Lung (tissue), 12 donors: Measurements from ENCODE around the gene ASB15. TPM values are rescaled to one million over a fixed set of nuclear protein-coding genes. Genes with fewer than 3 reads are reported as not detected.
A peak's percentile ranks its signal among the peaks of the same experiment; 100 is the strongest.

Experiments
- ATAC-seq: fragments of 200-7000 bp; cut with Tn5 transposase; one replicate; pipeline ENCODE4 v1.9.1; 2020; ENCODE audit warnings: moderate number of reproducible peaks; ENCODE audit not compliant: insufficient read depth, low FRiP score
- DNase-seq, 3 donors: peaks; one replicate each; pipeline ENCODE4 v3.0.0-alpha.2; 2013 to 2017
- H3K27ac ChIP-seq, 2 donors: one replicate each; pipeline ENCODE4 v1.5.1; 2013; ENCODE audit warnings: mild to moderate bottlenecking in 2 of 2, moderate library complexity in 2 of 2, control low read depth in 1 of 2, inconsistent platforms in 1 of 2, low read depth in 1 of 2, low read length in 1 of 2
- H3K27me3 ChIP-seq, 3 donors: one replicate each; pipeline ENCODE4 v1.5.1; 2013; ENCODE audit warnings: low read length in 2 of 3; ENCODE audit not compliant: control insufficient read depth in 3 of 3, insufficient read depth in 3 of 3
- H3K36me3 ChIP-seq, 4 donors: one replicate each; pipeline ENCODE4 v1.5.1; 2013; ENCODE audit warnings: low read length in 4 of 4, mild to moderate bottlenecking in 1 of 4, moderate library complexity in 1 of 4; ENCODE audit not compliant: control insufficient read depth in 4 of 4, insufficient read depth in 4 of 4
- H3K4me1 ChIP-seq, 5 donors: one replicate each; pipeline ENCODE4 v1.5.1; 2013; ENCODE audit warnings: low read length in 5 of 5, mild to moderate bottlenecking in 2 of 5, moderate library complexity in 1 of 5; ENCODE audit not compliant: control insufficient read depth in 5 of 5, insufficient read depth in 5 of 5
- H3K4me3 ChIP-seq: one replicate; pipeline ENCODE4 v1.5.1; 2013; ENCODE audit warnings: mild to moderate bottlenecking, control low read depth, moderate library complexity
- H3K9ac ChIP-seq, 2 donors: one replicate each; pipeline ENCODE4 v1.5.1; 2013; ENCODE audit warnings: low read length in 2 of 2, control low read depth in 1 of 2; ENCODE audit not compliant: insufficient read depth in 1 of 2
- H3K9me3 ChIP-seq, 4 donors: one replicate each; pipeline ENCODE4 v1.5.1; 2013; ENCODE audit warnings: low read length in 3 of 4, mild to moderate bottlenecking in 1 of 4, moderate library complexity in 1 of 4; ENCODE audit not compliant: control insufficient read depth in 4 of 4, insufficient read depth in 3 of 4
- WGBS, 2 donors: extraction: QIAGEN DNeasy Blood & Tissue Kit; methylation state at CpG; one replicate each; pipeline ENCODE4 v1.1.7; 2013; 5-methylcytosine and 5-hydroxymethylcytosine counted together
- polyA plus RNA-seq, 2 donors: library from polyadenylated mRNA; stranded (reverse); fragments of 200-250 nt; gene quantifications; one replicate each; pipeline ENCODE4 v1.2.1, GENCODE V29; 2013
- total RNA-seq, 2 donors: library from RNA; depleted of rRNA in 1 of 2; stranded (reverse); fragments of >200 nt in 1 of 2; gene quantifications; one replicate each; pipeline ENCODE4 v1.2.1, GENCODE V29; 2014 to 2021
- TF ChIP-seq, protein P1 (sequence below): IDR thresholded peaks from 2 replicates; pipeline ENCODE4 v1.5.1; 2012; ENCODE audit warnings: mild to moderate bottlenecking; ENCODE audit errors: control extremely low read depth, extremely low read depth
- donor health status: control.
- donor health status: control.
- donor health status: Bipolar disorder and iron deficiency.
- donor health status: healthy.
- donor health status: DM: yes; HTN: yes; CAD: no.

The ASB15 gene
- total and polyA plus RNA-seq, 4 donors: not detected

DNA sequence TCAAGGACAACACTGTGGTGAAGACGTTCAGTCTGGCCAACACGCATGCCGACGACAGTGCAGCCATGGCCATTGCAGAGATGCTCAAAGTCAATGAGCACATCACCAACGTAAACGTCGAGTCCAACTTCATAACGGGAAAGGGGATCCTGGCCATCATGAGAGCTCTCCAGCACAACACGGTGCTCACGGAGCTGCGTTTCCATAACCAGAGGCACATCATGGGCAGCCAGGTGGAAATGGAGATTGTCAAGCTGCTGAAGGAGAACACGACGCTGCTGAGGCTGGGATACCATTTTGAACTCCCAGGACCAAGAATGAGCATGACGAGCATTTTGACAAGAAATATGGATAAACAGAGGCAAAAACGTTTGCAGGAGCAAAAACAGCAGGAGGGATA lies 60.7 kb downstream of the ASB15 start:
- Histone ChIP-seq H3K4me1 (peaks cover 0 to 18% (median 0%) of the 10 kb centered on the region in 5 donors), H3K27me3 (no peaks in the 10 kb centered on the region), H3K9me3 (peaks cover 0 to 2% (median 0%) of the 10 kb centered on the region in 4 donors), H3K4me3 (no peak overlapping the region), H3K9ac (no peak overlapping the region), H3K27ac (no peak overlapping the region), H3K36me3 (peaks cover 0 to 4% (median 0%) of the 10 kb centered on the region in 4 donors)
- DNase-seq (no peak), ATAC-seq (no peak)
- TF ChIP-seq, protein P1, sequence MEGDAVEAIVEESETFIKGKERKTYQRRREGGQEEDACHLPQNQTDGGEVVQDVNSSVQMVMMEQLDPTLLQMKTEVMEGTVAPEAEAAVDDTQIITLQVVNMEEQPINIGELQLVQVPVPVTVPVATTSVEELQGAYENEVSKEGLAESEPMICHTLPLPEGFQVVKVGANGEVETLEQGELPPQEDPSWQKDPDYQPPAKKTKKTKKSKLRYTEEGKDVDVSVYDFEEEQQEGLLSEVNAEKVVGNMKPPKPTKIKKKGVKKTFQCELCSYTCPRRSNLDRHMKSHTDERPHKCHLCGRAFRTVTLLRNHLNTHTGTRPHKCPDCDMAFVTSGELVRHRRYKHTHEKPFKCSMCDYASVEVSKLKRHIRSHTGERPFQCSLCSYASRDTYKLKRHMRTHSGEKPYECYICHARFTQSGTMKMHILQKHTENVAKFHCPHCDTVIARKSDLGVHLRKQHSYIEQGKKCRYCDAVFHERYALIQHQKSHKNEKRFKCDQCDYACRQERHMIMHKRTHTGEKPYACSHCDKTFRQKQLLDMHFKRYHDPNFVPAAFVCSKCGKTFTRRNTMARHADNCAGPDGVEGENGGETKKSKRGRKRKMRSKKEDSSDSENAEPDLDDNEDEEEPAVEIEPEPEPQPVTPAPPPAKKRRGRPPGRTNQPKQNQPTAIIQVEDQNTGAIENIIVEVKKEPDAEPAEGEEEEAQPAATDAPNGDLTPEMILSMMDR: no peak
- WGBS, 2 donors: 93% methylated on average over 15 of the region's 15 CpGs

DNA sequence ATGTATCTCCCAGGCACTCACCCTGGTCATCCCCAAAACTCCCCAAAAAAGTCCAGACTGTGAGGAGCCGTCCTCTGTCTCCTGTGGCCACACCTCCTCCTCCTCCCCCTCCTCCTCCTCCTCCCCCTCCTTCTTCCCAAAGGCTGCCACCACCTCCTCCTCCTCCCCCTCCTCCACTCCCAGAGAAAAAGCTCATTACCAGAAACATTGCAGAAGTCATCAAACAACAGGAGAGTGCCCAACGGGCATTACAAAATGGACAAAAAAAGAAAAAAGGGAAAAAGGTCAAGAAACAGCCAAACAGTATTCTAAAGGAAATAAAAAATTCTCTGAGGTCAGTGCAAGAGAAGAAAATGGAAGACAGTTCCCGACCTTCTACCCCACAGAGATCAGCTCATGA lies 61.1 kb downstream of the ASB15 start:
- H3K27me3 ChIP-seq: no peaks in the 10 kb centered on the region
- DNase-seq: no peak
- peak overlapping the region in 1 of 2 donors; percentile 46 for H3K27ac ChIP-seq
- peaks cover 0 to 4% (median 0%) of the 10 kb centered on the region in 4 donors for H3K36me3 ChIP-seq
- H3K9me3 ChIP-seq: peaks cover 0 to 2% (median 0%) of the 10 kb centered on the region in 4 donors
- no peak overlapping the region for H3K4me3 ChIP-seq
- WGBS, 2 donors: 68 to 69% methylated on average over 3 of the region's 3 CpGs
- TF ChIP-seq, protein P1: no peak
- no peak overlapping the region for H3K9ac ChIP-seq
- no peak for ATAC-seq
- peaks cover 0 to 18% (median 0%) of the 10 kb centered on the region in 5 donors for H3K4me1 ChIP-seq

DNA sequence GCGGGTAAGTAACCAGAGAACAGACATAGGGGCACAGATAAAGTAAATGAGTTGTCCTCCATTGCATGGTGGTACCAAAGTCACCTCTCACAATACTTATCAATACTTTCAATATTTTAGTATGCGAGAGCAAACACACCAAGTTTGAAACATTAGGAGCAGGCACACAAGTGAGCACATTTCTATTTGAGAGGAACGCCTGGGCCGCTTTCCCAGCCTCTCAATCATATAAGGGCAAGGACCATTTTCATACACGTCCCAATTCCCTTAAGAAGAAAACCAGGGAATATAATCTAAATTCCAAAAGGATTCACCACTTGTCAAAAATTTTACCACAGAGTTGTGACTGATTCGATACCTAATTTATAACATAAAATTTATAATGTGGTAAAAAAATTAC lies 61.6 kb downstream of the ASB15 start:
- H3K9ac ChIP-seq: no peak overlapping the region
- TF ChIP-seq, protein P1: no peak
- ATAC-seq (no peak), DNase-seq (no peak)
- peak overlapping the region in 1 of 2 donors; percentile 46 for H3K27ac ChIP-seq
- H3K9me3 ChIP-seq: peaks cover 0 to 2% (median 0%) of the 10 kb centered on the region in 4 donors
- H3K27me3 ChIP-seq: no peaks in the 10 kb centered on the region
- H3K36me3 ChIP-seq: peaks cover 0 to 4% (median 0%) of the 10 kb centered on the region in 4 donors
- H3K4me1 ChIP-seq: peaks cover 0 to 15% (median 0%) of the 10 kb centered on the region in 5 donors
- no peak overlapping the region for H3K4me3 ChIP-seq
- WGBS, 2 donors: 94 to 95% methylated on average over 6 of the region's 6 CpGs

DNA sequence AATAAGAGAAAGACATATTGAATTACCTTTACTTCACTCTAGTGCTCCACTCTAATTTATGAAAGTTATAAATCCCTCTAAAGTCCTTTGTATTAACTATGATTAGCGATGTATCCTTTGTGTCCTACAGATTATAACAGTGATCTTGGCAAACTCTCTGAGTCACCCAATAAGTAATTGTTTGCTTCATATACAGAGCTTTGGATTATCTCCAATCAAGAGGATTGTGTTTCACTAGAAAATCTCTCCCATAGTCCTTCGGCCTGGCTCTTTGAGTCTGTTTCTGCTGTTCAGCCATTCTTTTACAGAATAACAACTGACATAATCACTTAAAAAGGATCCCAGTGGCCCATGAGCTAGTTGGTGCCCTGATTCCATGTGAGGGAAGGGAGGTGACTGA lies 63.5 kb downstream of the ASB15 start:
- Histone ChIP-seq H3K9me3 (peaks cover 0 to 2% (median 0%) of the 10 kb centered on the region in 4 donors), H3K27me3 (no peaks in the 10 kb centered on the region), H3K4me3 (no peak overlapping the region), H3K9ac (no peak overlapping the region), H3K36me3 (no peaks in the 10 kb centered on the region), H3K27ac (peak overlapping the region in 1 of 2 donors; percentile 77), H3K4me1 (peaks cover 0 to 12% (median 0%) of the 10 kb centered on the region in 5 donors)
- no peak for ATAC-seq
- peak in 1 of 3 donors; percentile 21 for DNase-seq
- TF ChIP-seq, protein P1: no peak
- WGBS, 2 donors: 64 to 79% methylated on average over 2 of the region's 2 CpGs
